Stimulated activated CD4-positive, alpha-beta T cell treated with anti-CD3 and anti-CD28 coated beads, Interleukin-1b, Interleukin-23, amount 100 ng/mL, for 24 hours (primary cell): ENCODE results near the gene GPC3.
"Not testable (repeated sequence)": the region's sequence is repeated elsewhere in the genome, so short reads cannot be mapped to it uniquely, and the experiment has no call there.

ENCODE experiments used
- DNase-seq, 4 experiments: peaks; one replicate each; pipeline ENCODE4 v3.0.0-alpha.2; 2020; ENCODE audit warnings: low read depth in 4 of 4, low spot score in 1 of 4

GPC3 gene

DNA sequence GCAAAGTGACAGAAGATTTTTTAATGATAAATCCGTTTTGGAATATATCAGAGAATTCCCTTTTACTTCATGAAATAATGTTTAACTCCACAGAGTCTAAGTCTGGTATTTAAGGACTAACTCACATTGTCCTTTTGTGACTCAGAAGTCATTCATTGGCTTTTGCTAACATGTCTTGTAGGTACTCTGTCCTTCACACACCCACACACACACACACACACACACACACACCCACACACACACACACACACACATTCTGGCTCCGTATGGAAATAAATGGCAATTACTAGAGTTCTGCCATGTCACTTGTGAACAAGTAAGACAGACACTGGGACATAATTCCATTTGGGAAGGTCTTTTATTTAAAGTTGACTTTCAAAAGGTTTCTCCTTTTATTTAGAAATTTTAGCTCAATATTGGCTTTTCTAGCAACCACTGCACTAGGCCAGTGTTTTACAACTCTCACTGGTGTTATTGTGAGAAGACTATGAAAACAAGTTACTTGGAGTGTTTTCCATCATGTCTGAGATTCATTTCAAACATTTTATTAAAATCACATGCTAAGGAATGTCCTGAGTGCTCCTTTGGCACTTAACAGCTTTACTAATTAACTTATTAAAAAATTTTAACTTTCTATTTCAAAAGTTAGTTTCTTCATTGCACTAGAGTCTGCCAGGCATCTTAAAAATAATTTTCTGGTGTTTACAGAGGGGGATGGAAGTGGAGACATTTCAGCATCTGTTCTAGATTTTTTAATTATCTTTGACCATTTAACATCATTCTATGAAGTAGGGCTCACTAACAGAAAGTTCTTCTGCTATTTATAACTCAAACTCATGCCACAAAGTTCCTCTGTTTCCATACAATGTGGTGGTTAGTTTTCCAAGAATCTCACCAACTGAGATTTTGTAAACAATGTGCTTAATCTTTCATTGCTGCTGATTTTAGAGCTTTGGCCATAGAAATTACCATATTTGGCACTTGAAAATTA lies 329.8 kb downstream of the GPC3 start:
- DNase-seq: no peak

DNA sequence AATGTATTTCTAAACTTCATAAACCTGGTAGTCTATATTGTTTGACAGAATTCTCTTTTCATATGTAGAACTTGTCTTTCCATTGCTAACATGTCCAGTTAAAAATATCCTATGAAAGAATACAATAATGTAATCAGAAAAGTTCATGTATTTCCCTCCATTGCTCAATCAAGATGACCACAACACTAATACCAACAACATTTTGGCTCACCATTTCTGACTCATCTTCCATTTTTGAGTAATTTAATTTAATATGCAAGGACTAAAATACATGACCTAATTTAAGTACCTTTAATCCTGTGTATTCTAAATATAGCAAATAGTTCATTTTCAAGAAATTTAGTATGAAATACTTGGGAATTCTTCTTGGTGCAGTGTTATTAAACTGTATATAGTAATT lies 330.6 kb downstream of the GPC3 start:
- no peak for DNase-seq

DNA sequence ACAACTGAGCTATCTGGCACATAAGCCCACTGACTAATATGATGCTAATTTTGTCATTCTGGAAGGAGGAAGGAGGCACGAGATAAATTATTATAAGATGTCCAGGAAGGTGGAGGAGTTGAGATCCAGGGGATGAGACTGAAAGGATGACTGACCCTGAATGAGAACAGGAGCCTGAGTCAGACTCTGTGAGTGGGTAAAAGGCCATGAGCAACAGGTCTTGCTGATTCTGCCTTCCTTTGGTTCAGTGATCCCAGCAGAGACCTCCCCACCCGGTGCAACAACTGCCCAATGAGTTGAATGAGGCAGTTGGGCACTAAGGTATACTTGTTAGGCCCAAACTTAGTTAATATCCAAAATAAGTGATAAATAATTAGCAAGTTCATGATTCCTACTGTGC lies 332.0 kb downstream of the GPC3 start:
- no peak for DNase-seq

DNA sequence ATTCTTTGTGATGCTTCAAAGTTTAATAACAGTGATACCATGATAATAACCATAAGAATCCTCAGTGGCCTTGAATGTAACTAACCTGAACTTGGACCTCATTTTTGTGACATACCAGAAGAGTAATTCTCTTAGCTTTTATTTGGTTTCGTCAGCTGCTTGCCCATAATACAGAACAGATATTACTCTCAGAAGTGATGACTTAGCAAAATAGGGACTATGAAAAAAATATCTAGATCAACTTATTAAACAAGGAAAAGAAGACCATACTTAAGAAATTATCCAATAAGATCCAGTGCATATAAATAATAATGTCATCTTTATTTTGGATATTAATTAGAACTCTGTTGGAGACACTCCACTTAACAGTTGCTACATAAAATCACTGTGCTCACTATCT lies 333.2 kb downstream of the GPC3 start:
- DNase-seq: no peak

DNA sequence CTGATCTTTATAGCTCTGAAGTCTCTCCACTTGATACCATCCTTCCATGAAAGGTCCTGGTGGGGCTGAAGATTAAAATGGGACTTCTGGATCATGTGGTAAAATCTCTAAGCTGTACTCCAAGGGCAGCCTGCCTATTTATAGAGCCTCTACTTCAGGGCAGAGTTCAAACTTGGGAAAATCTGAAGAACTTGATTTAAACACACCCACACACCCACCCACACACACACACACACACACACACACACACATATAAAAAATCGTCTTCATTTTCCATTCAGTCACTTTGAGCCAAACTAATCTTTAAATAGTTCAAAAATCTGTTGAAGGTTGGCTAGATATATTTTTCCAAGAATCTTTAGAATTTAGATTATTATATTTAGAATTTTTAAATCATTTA lies 335.2 kb downstream of the GPC3 start:
- DNase-seq: no peak

DNA sequence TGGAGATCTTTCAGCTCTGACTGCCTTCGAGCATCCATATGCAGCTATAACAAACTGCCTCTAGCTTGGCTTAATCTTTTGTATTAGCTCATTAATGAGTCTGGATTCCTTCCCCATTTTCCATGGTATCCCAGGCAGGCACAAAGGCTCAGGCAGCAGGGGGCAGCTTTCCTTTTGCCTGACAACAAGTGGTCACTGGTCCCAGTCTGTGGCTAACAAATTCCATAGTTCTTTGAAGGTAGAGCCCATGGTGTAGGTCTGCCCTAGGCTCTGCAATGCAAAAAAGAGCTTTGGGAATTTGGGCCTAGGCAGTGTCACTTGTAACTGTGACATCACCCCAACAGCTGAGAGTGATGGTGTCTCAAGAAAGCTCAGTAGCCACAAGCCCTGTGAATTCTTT lies 335.7 kb downstream of the GPC3 start:
- DNase-seq: no peak

DNA sequence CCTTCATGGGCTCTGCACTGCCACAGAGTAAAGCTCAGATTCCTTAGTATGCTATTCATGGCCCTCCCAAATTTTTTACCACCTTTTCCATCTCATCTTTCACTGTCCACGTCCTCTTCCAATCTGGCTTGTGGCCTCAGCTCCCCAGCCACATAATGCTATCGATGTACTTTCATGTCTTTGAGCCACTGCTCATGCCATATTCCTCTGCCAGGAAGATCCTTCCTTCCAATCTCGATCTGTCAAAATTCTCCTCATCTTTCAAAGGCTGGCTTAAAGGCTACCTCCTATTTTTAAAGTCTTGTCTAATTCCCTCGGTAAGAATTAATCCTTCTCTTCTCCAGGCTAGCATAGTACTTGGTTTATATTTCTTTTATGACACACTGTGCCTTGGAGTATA lies 336.8 kb downstream of the GPC3 start:
- no peak for DNase-seq

DNA sequence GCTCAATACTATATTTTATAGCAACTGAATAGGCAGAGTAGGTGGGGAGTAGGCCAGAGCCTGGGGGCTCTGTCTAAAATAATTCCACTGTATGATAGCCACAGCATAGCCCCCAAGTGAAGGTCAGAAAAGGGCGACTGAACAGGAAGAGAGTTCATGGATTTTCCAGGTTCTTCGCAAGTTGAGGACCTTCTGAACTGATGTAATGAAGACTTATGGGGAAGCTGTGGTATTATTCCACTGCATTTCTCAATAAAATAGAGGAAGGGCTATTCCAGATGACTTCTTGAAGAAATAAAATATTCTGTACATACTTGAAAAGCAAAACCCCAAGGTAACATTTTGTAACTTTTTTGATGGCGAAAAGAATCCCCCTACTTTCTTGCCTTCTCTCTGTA lies 338.7 kb downstream of the GPC3 start:
- DNase-seq: no peak

DNA sequence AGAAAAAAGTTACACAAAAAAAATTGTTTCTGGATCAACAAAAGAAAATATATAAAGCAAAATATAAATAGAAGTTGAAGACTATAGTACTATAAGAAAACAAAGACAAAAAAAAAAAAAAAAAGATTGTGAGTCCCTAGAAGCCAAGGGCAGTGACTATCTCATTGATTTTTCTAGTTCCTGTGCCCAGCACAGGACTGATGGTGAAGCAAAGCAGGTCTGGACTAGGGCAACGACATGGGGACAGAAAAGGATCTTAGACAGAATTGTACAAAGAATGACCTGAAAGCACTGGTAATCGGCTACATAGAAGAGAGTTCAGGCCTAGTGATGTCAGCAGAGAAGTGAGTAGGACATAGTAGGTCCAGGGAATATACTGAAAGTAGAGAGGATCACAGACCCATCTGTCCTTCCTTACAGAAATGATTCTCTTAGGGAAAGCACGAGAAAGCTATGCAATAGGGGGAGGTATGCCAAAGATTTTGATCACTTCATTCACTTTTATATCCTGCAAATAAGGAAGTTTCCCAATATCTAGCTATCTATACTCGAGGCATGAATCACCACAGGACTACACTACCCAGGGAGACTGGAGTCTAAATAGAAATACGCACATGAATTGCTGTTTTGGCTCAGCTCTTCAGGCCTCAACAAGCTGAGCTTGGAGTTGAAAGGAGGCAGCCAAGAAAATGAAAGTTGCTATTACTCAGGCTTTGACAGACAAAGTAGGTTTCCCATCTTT lies 339.2 kb downstream of the GPC3 start:
- DNase-seq: no peak

DNA sequence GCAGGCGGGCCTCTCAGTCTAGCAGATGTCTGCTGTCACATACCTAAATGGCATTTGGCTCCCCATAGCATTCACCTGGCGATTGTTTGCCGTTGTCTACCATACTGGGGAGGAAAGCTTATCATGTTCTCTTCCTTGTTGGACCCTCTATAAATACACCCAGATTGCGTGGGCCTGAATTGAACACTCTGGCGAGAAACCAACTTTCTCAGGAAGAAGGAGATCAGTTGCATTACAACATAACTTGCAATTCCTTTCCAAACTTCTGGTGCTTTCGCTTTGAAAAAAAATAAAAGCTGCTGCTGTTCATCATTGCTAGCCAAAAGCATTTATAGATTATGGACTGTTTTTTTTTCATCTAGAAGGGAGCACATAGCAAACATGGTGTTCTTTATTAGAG lies 340.1 kb downstream of the GPC3 start:
- no peak for DNase-seq

DNA sequence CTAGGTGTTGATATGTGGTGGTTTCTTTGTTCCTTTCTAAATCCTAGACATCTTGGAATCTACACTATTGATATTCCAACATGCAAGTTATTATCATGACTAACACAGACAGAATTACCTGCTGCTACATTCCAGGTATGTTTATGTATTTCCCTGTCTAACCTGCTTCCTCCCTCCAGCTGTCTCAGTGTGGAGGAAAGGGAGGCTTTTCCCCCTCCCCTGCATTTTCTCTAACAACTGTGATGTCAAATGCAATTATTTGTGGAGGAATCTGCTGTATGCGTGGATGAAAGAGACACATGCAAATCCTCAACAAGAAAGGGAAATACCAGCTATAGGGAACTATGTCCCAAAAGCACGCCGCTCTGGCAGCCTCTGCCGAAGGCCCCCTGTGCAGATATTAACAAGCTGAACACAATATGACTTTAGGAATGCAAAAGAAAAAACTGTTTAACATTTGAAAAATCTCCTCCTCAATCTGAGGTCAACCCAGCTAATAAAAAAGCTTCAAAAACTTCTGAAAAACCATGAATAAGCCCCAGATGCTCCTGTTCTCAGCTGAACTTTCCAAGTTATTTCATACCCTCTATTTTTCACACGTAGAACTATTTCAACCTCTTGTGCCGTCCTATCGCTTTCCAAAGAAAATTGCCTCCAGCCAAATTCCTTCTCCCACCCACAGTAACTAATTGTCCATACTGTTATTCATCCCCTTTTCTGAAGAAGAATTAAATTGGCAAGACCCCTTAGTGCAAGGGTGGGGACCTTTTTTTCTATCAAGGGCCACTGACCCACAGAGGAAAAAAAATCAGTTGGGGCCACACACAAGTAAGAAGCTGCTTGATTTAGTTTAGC lies 345.0 kb downstream of the GPC3 start:
- DNase-seq: no peak

DNA sequence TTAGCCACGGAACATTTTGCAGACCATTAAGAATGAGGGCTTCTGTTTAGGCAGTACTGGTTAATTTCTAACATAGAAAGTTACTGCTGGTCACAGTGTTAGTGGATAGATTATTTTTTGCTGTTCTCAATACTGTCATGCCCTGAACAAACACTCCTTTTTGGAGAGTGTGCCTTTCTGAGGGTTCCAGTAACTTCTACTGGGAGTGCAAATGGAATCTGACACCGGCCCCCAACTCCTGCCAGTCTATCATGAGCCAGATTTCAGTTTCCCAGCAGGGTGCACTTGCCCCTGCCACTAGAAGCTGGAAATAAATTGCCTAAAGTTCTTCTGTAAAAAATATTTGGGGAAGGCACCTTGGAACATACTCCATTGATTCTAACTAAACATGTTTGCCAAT lies 345.7 kb downstream of the GPC3 start:
- no peak for DNase-seq

DNA sequence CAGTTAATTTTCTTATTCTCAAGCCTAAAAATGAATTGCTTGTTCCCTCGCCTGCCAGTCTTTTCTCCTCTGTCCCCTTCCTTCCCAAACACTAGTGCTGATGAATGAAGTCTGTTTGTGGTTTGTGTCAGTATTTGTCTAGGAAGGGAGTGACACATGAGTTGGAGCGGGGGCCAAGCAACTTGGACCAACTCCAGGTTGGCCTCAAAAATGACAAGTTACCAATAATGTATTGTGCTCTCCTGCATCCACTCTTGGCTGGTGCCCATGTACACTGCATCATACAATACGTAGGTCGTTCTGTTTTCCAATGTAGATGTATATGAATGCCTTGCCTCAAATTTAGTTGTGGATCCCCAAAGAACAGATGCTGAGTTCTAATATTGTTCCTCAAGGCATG lies 347.1 kb downstream of the GPC3 start:
- no peak for DNase-seq

DNA sequence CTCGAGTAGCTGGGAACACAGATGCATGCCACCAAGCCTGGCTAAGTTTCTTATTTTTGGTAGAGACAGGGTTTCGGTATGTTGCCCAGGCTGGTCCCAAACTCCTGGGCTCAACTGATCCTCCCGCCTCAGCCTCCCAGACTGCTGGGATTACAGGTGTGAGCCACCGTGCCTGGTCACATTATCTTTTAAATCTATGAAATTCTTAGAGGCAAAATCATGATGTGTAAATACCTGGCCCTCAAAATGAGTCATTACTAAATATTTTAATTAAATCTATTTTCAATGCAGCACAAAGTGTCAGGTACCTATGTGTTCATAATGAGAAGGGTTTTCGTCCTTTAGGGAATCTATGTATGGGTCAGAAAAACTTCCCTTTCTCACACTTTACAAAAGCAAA lies 347.6 kb downstream of the GPC3 start:
- no peak for DNase-seq

DNA sequence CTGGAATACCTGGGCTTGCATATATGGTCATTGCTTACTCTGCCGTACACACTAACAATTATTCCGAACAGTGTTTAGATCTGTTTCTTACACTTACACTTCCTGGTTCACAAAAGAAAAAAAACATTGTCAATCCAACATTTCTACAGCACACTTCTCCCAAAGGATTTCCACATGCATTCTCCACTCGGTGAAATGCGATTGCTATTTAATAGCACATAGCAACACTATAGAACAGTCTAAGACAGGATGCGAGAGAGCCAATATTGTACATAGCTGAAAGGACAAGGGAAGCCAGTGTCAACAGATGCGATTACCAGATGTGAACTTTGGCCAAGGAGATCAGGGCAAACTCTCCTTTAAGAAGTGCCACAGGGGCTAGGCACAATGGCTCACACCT lies 349.4 kb downstream of the GPC3 start:
- DNase-seq: no peak

DNA sequence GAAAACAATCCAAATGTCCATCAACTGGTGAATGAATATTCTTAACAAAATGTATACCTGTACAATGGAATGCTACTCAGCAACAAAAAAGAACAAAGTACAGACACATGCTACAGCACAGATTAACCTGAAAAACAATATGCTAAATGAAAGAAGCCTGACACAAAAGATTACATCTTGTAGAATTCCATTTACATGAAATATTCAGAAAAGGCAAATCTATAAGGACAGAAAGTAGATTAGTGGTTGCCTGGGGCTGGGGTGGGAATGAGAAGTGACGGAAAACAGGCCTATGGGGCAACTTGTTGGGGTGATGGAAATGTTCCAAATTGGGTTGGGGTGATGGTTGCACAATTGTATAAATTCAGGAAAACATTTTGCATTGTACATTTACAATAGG lies 351.0 kb downstream of the GPC3 start:
- no peak for DNase-seq

DNA sequence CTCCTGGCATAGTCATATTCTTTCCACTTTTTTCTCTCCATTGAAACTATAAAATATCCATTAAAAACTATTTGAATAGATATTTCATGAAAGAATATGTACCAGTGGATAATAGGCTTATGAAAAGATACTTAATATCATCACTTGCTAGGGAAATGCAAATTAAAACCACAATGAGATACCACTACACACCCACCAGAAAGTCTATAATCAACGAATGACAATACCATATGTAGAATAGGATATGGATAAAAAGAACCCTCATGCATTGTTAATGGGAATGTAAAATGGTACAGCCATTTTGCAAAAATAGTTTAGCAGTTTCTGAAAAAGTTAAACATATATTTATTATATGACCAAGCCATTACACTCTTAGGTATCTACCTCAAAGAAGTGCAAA lies 351.4 kb downstream of the GPC3 start:
- no peak for DNase-seq

DNA sequence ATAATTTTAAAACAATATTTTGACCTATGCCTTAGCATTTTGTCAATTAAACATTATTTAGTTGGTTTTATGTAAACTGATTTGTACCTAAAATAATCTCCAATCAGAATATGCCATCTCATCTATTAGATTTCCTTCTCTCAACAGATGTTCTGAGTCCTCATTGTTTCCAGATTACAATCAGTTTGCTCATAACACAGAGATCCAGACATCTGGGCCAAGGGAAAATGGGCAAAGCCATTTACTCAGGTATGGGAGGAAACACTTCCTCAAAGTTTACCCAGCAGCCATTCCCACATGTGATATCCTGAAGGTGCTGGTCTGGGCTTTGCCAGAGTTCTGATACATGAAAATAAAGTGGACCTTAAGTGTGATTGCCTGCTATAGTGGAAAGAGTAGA lies 352.2 kb downstream of the GPC3 start:
- DNase-seq: no peak

DNA sequence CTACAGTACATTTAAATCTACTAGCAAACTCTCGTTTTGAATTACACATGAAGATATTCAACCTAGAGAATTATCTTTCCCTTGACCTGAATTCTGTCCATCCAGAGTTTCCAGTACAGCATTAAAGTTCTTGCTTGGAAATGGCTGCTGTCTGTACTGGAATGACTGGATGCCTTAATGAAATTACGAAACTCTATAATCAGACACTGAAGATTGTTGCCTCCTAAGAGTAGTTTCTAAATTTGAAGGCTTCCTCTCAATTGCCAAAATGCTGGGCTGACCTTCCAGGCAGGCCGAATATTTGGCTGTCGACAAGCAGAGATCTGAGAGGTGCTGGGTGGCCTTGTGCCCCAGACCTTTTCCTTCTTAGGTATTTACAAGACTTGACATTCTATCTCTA lies 355.0 kb downstream of the GPC3 start:
- no peak for DNase-seq

DNA sequence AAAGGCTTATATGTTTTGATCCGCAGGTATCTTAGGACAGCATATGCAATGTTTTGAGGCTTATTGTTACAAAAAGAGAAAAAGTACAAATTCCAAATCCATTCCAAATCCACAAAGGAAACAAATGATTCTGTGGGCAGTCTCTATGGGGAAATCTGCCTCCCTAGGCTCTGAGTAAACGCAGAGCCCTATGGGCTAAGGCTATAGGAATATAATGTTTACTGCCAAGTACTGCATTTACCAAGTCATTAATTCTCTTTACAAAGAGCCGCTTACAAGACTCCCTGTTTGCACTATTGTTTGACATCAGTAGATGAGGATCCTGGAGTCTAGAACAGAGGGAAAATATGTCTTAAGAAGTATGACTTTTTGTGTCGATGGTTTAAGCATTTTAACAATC lies 357.7 kb downstream of the GPC3 start:
- DNase-seq: no peak

DNA sequence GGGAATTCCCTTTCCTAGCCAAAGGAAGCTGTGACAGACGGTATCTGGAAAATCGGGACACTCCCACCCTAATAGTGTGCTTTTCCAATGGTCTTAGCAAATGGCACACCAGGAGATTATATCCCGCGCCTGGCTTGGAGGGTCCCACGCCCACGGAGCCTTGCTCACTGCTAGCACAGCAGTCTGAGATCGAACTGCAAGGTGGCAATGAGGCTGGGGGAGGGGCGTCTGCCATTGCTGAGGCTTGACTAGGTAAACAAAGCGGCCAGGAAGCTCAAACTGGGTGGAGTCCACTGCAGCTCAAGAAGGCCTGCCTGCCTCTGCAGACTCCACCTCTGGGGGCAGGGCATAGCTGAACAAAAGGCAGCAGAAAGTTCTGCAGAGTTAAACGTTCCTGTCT lies 364.0 kb downstream of the GPC3 start:
- DNase-seq: not testable (repeated sequence)

DNA sequence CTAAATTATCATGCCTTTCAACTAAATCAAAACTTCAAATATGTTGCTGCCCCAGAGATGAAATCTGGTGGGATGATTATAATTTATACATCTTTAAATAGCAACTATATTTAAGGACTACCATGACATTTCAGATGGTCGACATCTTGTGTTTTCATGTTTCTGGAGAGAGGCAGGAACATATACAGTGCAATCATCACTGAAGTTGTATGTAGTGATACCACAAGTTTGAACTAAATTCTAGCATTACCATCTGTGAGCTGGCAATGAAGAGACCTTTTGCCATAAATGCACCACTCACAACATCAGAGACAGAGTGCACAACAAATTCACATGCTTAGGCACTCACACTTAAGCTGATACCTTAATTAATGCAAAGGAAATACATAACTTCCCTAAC lies 373.7 kb downstream of the GPC3 start:
- DNase-seq: no peak
